Measurements from ENCODE around the gene SPRR5. TPM values are rescaled to one million over a fixed set of nuclear protein-coding genes. Genes with fewer than 3 reads are reported as not detected.

The SPRR5 gene
- total RNA-seq, 6 experiments from 2014 or later, result not detected

DNA sequence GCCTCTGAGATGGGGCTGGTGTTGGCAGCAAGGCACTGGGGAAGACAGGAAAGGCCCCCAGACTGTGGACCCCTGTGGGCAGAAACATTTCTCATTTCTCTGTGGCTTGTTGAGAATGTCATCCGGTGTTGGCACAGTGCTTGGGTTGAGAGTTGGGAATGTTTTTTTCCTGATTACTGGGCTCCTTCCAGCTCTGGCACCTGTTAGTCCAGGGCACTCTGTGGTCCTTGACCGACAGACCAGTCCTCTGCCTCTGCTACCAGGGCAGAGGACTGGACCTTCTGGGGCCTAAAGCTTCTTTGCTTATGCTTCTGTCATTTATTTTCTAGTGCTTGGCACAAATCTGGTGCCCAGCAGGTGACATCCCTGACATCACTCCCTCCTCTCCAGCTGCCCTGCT, 4.8 kb upstream of the SPRR5 start:
- no peaks in the 10 kb centered on the region for H3K36me3 Mint-ChIP-seq (ENCODE audit: low read depth)
- no peak overlapping the region for H3K4me3 Mint-ChIP-seq
- no peak overlapping the region for H3K27ac Mint-ChIP-seq
- TF ChIP-seq, protein P1, sequence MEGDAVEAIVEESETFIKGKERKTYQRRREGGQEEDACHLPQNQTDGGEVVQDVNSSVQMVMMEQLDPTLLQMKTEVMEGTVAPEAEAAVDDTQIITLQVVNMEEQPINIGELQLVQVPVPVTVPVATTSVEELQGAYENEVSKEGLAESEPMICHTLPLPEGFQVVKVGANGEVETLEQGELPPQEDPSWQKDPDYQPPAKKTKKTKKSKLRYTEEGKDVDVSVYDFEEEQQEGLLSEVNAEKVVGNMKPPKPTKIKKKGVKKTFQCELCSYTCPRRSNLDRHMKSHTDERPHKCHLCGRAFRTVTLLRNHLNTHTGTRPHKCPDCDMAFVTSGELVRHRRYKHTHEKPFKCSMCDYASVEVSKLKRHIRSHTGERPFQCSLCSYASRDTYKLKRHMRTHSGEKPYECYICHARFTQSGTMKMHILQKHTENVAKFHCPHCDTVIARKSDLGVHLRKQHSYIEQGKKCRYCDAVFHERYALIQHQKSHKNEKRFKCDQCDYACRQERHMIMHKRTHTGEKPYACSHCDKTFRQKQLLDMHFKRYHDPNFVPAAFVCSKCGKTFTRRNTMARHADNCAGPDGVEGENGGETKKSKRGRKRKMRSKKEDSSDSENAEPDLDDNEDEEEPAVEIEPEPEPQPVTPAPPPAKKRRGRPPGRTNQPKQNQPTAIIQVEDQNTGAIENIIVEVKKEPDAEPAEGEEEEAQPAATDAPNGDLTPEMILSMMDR (IDR thresholded peaks at IDR 0.05), result no peak
- H3K9me3 Mint-ChIP-seq, result peaks cover 9% of the 10 kb centered on the region
- DNase-seq, result no peak
- no peaks in the 10 kb centered on the region for H3K4me1 Mint-ChIP-seq (ENCODE audit: low read depth)
- H3K27me3 Mint-ChIP-seq (ENCODE audit: insufficient read depth), result no peaks in the 10 kb centered on the region; the same call in none of the 2 replicates

DNA sequence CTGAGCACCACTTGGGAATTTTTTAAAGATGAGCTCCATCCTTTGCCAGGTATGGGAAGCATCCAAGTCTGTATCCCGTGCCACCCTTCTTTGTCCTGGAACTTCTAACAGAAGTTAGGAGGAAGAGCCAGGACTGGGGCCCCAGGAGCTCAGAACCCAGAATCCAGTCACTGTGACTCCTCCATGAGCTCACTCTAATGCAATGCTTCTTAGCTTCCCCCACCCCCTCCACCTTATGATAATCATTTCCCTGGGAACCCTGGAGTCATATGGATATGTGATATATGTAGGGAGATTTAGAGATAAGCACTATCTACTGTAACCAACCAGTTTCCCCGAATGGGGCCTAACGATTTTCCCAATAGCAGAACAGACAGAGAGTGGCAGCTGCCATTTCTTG, 758 bp upstream of the SPRR5 start:
- Mint-ChIP-seq H3K4me1 (ENCODE audit: low read depth) (no peaks in the 10 kb centered on the region), H3K27me3 (ENCODE audit: insufficient read depth) (no peaks in the 10 kb centered on the region; the same call in none of the 2 replicates), H3K9me3 (peaks cover 4% of the 10 kb centered on the region), H3K27ac (no peak overlapping the region), H3K36me3 (ENCODE audit: low read depth) (no peaks in the 10 kb centered on the region), H3K4me3 (no peak overlapping the region)
- no peak for DNase-seq
- TF ChIP-seq, protein P1 (IDR thresholded peaks at IDR 0.05), result no peak

DNA sequence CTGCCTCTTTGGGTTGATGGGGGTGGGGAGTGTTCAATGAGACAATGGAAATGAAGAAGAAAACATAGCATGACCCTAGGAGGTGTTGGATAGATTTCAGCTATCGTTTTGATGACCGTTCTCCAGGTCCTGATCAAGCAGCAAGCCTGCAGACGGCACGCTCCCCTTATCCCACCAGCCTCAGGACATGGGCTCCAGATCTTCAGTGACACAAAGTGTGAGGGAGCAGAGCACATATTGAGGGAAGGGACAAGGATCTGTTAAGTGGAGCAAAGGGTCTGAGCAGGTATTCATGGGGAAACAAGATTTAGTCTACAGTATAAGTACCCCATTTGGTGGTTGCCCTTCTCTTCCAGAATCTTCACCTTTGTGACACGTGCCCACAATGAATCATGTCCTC, 4.7 kb downstream of the SPRR5 start:
- Mint-ChIP-seq H3K27ac (no peak overlapping the region), H3K27me3 (ENCODE audit: insufficient read depth) (peaks cover 5% of the 10 kb centered on the region), H3K4me3 (no peak overlapping the region), H3K9me3 (peaks cover 14% of the 10 kb centered on the region), H3K4me1 (ENCODE audit: low read depth) (peaks cover 4% of the 10 kb centered on the region; the same call in 1 of the 2 replicates), H3K36me3 (ENCODE audit: low read depth) (no peaks in the 10 kb centered on the region)
- DNase-seq, result no peak
- TF ChIP-seq, protein P1 (IDR thresholded peaks at IDR 0.05), result no peak

DNA sequence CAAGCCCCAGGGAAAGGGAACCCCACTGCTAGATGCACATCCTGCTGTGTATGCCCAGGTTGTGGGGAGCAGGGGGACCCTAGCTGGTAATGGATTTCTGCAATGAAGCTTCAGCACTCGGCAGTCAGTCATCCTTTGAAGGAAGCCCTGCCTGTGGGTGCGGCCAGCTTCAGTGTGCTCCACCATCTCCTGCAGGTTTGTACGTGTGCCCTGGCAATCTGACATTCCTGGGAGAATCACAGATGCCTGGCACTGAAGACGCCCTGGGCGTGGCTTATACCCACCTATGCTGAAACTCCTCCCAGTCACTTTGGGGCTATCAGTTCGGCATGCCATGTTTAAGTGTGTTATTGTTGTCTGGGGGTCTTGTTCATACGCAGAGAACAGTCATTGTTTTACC, 6.8 kb downstream of the SPRR5 start:
- H3K36me3 Mint-ChIP-seq (ENCODE audit: low read depth), result no peaks in the 10 kb centered on the region
- no peak overlapping the region for H3K27ac Mint-ChIP-seq
- no peak overlapping the region for H3K4me3 Mint-ChIP-seq
- H3K4me1 Mint-ChIP-seq (ENCODE audit: low read depth), result peaks cover 4% of the 10 kb centered on the region; the same call in 1 of the 2 replicates
- peaks cover 10% of the 10 kb centered on the region for H3K9me3 Mint-ChIP-seq
- peaks cover 5% of the 10 kb centered on the region for H3K27me3 Mint-ChIP-seq (ENCODE audit: insufficient read depth)
- TF ChIP-seq, protein P1 (IDR thresholded peaks at IDR 0.05), result no peak
- no peak for DNase-seq

DNA sequence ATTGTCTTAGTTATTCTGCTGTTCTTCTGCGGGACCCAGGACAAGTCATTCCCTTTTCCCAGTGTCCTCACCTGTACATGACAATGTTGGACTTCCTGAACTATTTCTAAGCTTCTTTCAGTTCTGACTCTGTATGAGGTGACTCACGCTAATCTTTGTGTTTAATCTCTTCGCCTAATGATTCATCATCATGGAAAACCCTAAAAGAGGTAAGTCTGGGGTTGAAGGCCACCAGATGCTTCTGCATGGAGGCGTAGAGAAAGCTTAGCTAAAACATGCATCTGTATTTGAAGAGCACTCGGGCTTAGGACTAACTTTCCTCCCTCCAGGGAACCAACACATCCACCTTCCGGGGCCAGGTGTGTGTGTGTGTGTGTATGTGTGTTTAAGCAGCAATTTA, 7.4 kb downstream of the SPRR5 start:
- Mint-ChIP-seq H3K36me3 (ENCODE audit: low read depth) (no peaks in the 10 kb centered on the region), H3K27me3 (ENCODE audit: insufficient read depth) (peaks cover 5% of the 10 kb centered on the region; the same call in 1 of the 2 replicates), H3K4me1 (ENCODE audit: low read depth) (peaks cover 4% of the 10 kb centered on the region; the same call in 1 of the 2 replicates), H3K9me3 (peaks cover 10% of the 10 kb centered on the region), H3K27ac (no peak overlapping the region), H3K4me3 (no peak overlapping the region)
- TF ChIP-seq, protein P1 (IDR thresholded peaks at IDR 0.05), result no peak
- no peak for DNase-seq

DNA sequence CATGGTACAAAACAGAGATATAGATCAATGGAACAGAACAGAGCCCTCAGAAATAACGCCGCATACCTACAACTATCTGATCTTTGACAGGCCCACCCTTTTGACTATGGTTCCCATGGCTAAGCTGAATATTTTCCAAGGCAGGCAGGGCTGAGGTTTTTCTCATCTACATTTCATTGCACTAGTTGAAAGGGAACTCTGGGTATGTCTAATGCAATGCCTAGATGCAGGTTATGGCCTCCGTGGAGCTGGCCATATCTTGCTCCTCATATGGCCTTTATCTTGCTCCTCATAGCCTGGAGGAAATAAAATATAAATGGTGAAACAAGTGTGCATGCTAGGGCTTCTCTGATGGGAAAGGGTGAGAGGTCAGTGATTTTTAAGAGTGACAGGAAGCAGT, 10.6 kb downstream of the SPRR5 start:
- no peaks in the 10 kb centered on the region for H3K36me3 Mint-ChIP-seq (ENCODE audit: low read depth)
- H3K4me3 Mint-ChIP-seq, result no peak overlapping the region
- no peak for DNase-seq
- H3K27me3 Mint-ChIP-seq (ENCODE audit: insufficient read depth), result peaks cover 4% of the 10 kb centered on the region
- TF ChIP-seq, protein P1 (IDR thresholded peaks at IDR 0.05), result no peak
- H3K27ac Mint-ChIP-seq, result no peak overlapping the region
- peaks cover 4% of the 10 kb centered on the region; the same call in 1 of the 2 replicates for H3K4me1 Mint-ChIP-seq (ENCODE audit: low read depth)
- peaks cover 6% of the 10 kb centered on the region for H3K9me3 Mint-ChIP-seq
